ENCODE data around the gene ZNF81.
A peak's percentile ranks its signal among the peaks of the same experiment; 100 is the strongest.
"Not testable (repeated sequence)": the region's sequence is repeated elsewhere in the genome, so short reads cannot be mapped to it uniquely, and the experiment has no call there.

The ZNF81 gene

GRCh38 chrX:47836164-47837072, at the start of gene ZNF81:
ZNF81 (plus strand) TSS chrX:47836902; CDS start chrX:47846268, 9,366 bp downstream.
- Histone ChIP-seq H3K36me3 (replicated peaks) (no peaks in the 10 kb centered on the region), H3K4me3 (ENCODE audit: low read depth, low read length) (peak within 1 kb of the TSS; percentile 67)
- in situ Hi-C loops (cut with HindIII; ENCODE audit: low pct_ligation_motif_present, low sequenced_read_pairs), result no loop called here

GRCh38 chrX:47796433-47796906, 40.2 kb upstream of the ZNF81 start:
- Histone ChIP-seq H3K36me3 (replicated peaks) (no peaks in the 10 kb centered on the region), H3K27ac (peak overlapping the region; percentile 68), H3K27me3 (replicated peaks) (no peaks in the 10 kb centered on the region), H3K4me3 (ENCODE audit: low read depth, low read length) (no peak overlapping the region)
- no peak for TF ChIP-seq CTCF (IDR thresholded peaks at IDR 0.05; ENCODE audit: low read depth, low read length, missing control alignments)
- in situ Hi-C loops (cut with HindIII; ENCODE audit: low pct_ligation_motif_present, low sequenced_read_pairs), result no loop called here
- DNase-seq, result peak; percentile 81

More at GRCh38 chrX:47836164-47837072, at the start of gene ZNF81:
- peak within 1 kb of the TSS; percentile 55 for H3K27ac ChIP-seq
- no peak for TF ChIP-seq CTCF (IDR thresholded peaks at IDR 0.05; ENCODE audit: low read depth, low read length, missing control alignments)
- peak; percentile 96 for DNase-seq
- no peaks in the 10 kb centered on the region for H3K27me3 ChIP-seq (replicated peaks)

GRCh38 chrX:47797084-47797483, 39.6 kb upstream of the ZNF81 start:
- Histone ChIP-seq H3K27ac (peak overlapping the region; percentile 68), H3K27me3 (replicated peaks) (no peaks in the 10 kb centered on the region), H3K4me3 (ENCODE audit: low read depth, low read length) (no peak overlapping the region), H3K36me3 (replicated peaks) (no peaks in the 10 kb centered on the region)
- DNase-seq, result no peak
- in situ Hi-C loops (cut with HindIII; ENCODE audit: low pct_ligation_motif_present, low sequenced_read_pairs), result no loop called here
- no peak for TF ChIP-seq CTCF (IDR thresholded peaks at IDR 0.05; ENCODE audit: low read depth, low read length, missing control alignments)

GRCh38 chrX:47798861-47799260, 37.8 kb upstream of the ZNF81 start:
- no peak for DNase-seq
- in situ Hi-C loops (cut with HindIII; ENCODE audit: low pct_ligation_motif_present, low sequenced_read_pairs), result no loop called here
- H3K27me3 ChIP-seq (replicated peaks), result no peaks in the 10 kb centered on the region
- TF ChIP-seq CTCF (IDR thresholded peaks at IDR 0.05; ENCODE audit: low read depth, low read length, missing control alignments), result no peak
- H3K4me3 ChIP-seq (ENCODE audit: low read depth, low read length), result no peak overlapping the region
- H3K27ac ChIP-seq, result no peak overlapping the region
- H3K36me3 ChIP-seq (replicated peaks), result no peaks in the 10 kb centered on the region

- H3K36me3 ChIP-seq (replicated peaks), result no peaks in the 10 kb centered on the region
- TF ChIP-seq CTCF (IDR thresholded peaks at IDR 0.05; ENCODE audit: low read depth, low read length, missing control alignments), result no peak
- no peak for DNase-seq
- in situ Hi-C loops (cut with HindIII; ENCODE audit: low pct_ligation_motif_present, low sequenced_read_pairs), result no loop called here
- no peak overlapping the region for H3K27ac ChIP-seq
- no peak overlapping the region for H3K4me3 ChIP-seq (ENCODE audit: low read depth, low read length)
- H3K27me3 ChIP-seq (replicated peaks), result no peaks in the 10 kb centered on the region
These were observed 34.1 kb upstream of the ZNF81 start for GRCh38 chrX:47802589-47802988.

GRCh38 chrX:47803103-47803502, 33.6 kb upstream of the ZNF81 start:
- in situ Hi-C loops (cut with HindIII; ENCODE audit: low pct_ligation_motif_present, low sequenced_read_pairs); H3K27ac ChIP-seq; DNase-seq; H3K27me3 ChIP-seq (replicated peaks); H3K36me3 ChIP-seq (replicated peaks); H3K4me3 ChIP-seq (ENCODE audit: low read depth, low read length): not testable (repeated sequence)
